ENCODE data around the gene CUX1.

The CUX1 gene

DNA sequence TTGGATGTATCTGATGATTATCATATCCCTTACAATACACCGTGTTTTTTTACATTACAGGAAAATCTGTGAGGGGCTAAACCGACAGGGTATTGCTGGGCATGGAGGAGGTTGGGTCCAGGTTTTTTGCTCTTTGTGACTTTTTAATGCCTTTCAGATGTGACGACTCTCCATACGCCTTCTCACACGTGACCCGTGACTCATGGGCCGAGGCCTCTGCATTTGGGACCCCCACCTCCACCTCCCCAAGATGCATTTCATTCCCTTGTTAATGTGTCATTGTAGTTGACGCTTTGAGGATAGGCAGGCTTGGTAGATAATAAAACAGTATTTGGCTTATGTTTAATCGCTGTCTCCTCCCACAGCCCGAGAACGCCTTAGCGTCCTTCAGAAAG is 95.3 kb downstream of the CUX1 start:
- peaks cover 96% of the 10 kb centered on the region for H3K79me2 ChIP-seq (ENCODE audit: insufficient read depth, low read length)
- H3K27me3 ChIP-seq (ENCODE audit: insufficient read depth, low read length, poor library complexity): no peaks in the 10 kb centered on the region
- peaks cover 40% of the 10 kb centered on the region for H3K36me3 ChIP-seq (ENCODE audit: insufficient read depth, low read length)
- peaks cover 74% of the 10 kb centered on the region for H4K20me1 ChIP-seq (ENCODE audit: insufficient read depth, low read length)
- H3K9me3 ChIP-seq (ENCODE audit: insufficient read depth, low read length, severe bottlenecking): no peaks in the 10 kb centered on the region
- no peak overlapping the region for H2AFZ ChIP-seq (ENCODE audit: low read depth, low read length)
- ATAC-seq (ENCODE audit: insufficient read depth, low read depth): no peak
- H3K4me2 ChIP-seq (ENCODE audit: insufficient read depth, low read length): no peak overlapping the region
- no peak overlapping the region for H3K9ac ChIP-seq (ENCODE audit: low read depth, low read length)
- H3K4me1 ChIP-seq (ENCODE audit: insufficient read depth, low read length): no peaks in the 10 kb centered on the region
- DNase-seq: no peak
- no peak overlapping the region for H3K27ac ChIP-seq (ENCODE audit: low read length)
- H3K4me3 ChIP-seq (ENCODE audit: low read depth in 1 of 2, low read length in 2 of 2): no peak overlapping the region
- TF ChIP-seq, protein P1, sequence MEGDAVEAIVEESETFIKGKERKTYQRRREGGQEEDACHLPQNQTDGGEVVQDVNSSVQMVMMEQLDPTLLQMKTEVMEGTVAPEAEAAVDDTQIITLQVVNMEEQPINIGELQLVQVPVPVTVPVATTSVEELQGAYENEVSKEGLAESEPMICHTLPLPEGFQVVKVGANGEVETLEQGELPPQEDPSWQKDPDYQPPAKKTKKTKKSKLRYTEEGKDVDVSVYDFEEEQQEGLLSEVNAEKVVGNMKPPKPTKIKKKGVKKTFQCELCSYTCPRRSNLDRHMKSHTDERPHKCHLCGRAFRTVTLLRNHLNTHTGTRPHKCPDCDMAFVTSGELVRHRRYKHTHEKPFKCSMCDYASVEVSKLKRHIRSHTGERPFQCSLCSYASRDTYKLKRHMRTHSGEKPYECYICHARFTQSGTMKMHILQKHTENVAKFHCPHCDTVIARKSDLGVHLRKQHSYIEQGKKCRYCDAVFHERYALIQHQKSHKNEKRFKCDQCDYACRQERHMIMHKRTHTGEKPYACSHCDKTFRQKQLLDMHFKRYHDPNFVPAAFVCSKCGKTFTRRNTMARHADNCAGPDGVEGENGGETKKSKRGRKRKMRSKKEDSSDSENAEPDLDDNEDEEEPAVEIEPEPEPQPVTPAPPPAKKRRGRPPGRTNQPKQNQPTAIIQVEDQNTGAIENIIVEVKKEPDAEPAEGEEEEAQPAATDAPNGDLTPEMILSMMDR (IDR thresholded peaks at IDR 0.05; ENCODE audit: borderline replicate concordance, extremely low read depth, low read length, poor library complexity, severe bottlenecking): no peak

DNA sequence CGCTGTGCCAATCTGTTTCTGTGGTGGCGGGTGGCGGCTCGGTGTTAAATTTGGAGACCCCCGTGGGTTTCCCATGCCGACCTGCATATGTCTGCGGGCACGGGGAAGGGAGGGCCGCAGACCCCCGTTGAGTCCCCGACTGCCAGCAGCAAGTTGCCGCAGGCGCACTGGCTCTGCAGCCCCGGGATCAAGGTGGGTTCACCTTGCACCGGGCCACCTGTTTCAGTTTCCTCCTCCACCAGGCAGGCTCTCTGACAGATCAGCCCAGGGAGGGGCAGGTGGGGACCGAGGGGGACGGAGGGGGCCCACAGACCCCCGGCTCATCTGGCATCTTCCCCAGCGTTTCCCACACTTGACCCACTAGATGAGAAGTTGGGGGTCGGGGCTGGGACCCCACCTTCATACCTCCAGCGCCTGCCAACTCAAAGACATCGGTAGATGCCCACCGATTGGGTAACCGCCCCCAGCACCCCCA is 95.9 kb downstream of the CUX1 start:
- peaks cover 46% of the 10 kb centered on the region for H3K36me3 ChIP-seq (ENCODE audit: insufficient read depth, low read length)
- H3K27ac ChIP-seq (ENCODE audit: low read length): no peak overlapping the region
- TF ChIP-seq, protein P1 (IDR thresholded peaks at IDR 0.05; ENCODE audit: borderline replicate concordance, extremely low read depth, low read length, poor library complexity, severe bottlenecking): no peak
- no peak for TF ChIP-seq EZH2 (IDR thresholded peaks at IDR 0.05; ENCODE audit: borderline replicate concordance, low read depth, low read length, severe bottlenecking)
- no peak overlapping the region for H2AFZ ChIP-seq (ENCODE audit: low read depth, low read length)
- no peaks in the 10 kb centered on the region for H3K27me3 ChIP-seq (ENCODE audit: insufficient read depth, low read length, poor library complexity)
- no peak overlapping the region for H3K4me3 ChIP-seq (ENCODE audit: low read depth in 1 of 2, low read length in 2 of 2)
- DNase-seq (no peak), ATAC-seq (ENCODE audit: insufficient read depth, low read depth) (no peak)
- peaks cover 72% of the 10 kb centered on the region for H4K20me1 ChIP-seq (ENCODE audit: insufficient read depth, low read length)
- no peaks in the 10 kb centered on the region for H3K9me3 ChIP-seq (ENCODE audit: insufficient read depth, low read length, severe bottlenecking)
- no peak overlapping the region for H3K4me2 ChIP-seq (ENCODE audit: insufficient read depth, low read length)
- H3K79me2 ChIP-seq (ENCODE audit: insufficient read depth, low read length): peaks cover 96% of the 10 kb centered on the region
- no peaks in the 10 kb centered on the region for H3K4me1 ChIP-seq (ENCODE audit: insufficient read depth, low read length)
- H3K9ac ChIP-seq (ENCODE audit: low read depth, low read length): no peak overlapping the region

- no peak for ATAC-seq (ENCODE audit: insufficient read depth, low read depth)
- Histone ChIP-seq H3K36me3 (ENCODE audit: insufficient read depth, low read length) (peaks cover 49% of the 10 kb centered on the region), H3K27me3 (ENCODE audit: insufficient read depth, low read length, poor library complexity) (no peaks in the 10 kb centered on the region), H3K27ac (ENCODE audit: low read length) (no peak overlapping the region; the same call in 1 of the 2 replicates), H3K4me2 (ENCODE audit: insufficient read depth, low read length) (no peak overlapping the region), H3K9me3 (ENCODE audit: insufficient read depth, low read length, severe bottlenecking) (no peaks in the 10 kb centered on the region), H4K20me1 (ENCODE audit: insufficient read depth, low read length) (peaks cover 68% of the 10 kb centered on the region), H3K9ac (ENCODE audit: low read depth, low read length) (no peak overlapping the region), H3K4me3 (ENCODE audit: low read depth in 1 of 2, low read length in 2 of 2) (no peak overlapping the region), H2AFZ (ENCODE audit: low read depth, low read length) (no peak overlapping the region), H3K4me1 (ENCODE audit: insufficient read depth, low read length) (no peaks in the 10 kb centered on the region), H3K79me2 (ENCODE audit: insufficient read depth, low read length) (peaks cover 94% of the 10 kb centered on the region)
- TF ChIP-seq EZH2 (IDR thresholded peaks at IDR 0.05; ENCODE audit: borderline replicate concordance, low read depth, low read length, severe bottlenecking): no peak
- TF ChIP-seq, protein P1 (IDR thresholded peaks at IDR 0.05; ENCODE audit: borderline replicate concordance, extremely low read depth, low read length, poor library complexity, severe bottlenecking): no peak
- DNase-seq: no peak
Observed at GRCh38 chr7:101913851-101914250, 96.4 kb downstream of the CUX1 start.

DNA sequence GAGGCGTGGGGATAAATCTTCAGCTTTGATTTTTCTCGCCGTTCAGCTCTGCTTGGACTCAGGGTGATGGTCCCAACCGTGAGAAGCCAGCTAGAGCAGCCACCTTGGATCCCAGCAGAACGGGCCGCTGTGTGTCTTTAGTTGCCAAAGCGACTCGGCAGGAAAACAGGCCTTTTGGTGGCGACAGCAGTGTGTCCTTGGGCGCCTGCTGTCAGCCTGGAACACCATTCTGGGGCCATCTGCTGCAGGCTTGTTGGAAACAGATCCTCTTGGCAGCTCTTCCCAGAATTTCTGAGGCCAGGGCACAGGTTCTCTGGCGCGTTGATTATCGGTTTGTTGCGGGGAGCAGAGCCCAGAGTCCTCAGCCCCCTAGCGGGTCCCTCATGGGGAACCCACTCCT is 97.6 kb downstream of the CUX1 start:
- no peaks in the 10 kb centered on the region for H3K4me1 ChIP-seq (ENCODE audit: insufficient read depth, low read length)
- no peak for TF ChIP-seq EZH2 (IDR thresholded peaks at IDR 0.05; ENCODE audit: borderline replicate concordance, low read depth, low read length, severe bottlenecking)
- TF ChIP-seq, protein P1 (IDR thresholded peaks at IDR 0.05; ENCODE audit: borderline replicate concordance, extremely low read depth, low read length, poor library complexity, severe bottlenecking): no peak
- no peaks in the 10 kb centered on the region for H3K9me3 ChIP-seq (ENCODE audit: insufficient read depth, low read length, severe bottlenecking)
- no peak overlapping the region for H2AFZ ChIP-seq (ENCODE audit: low read depth, low read length)
- no peaks in the 10 kb centered on the region for H3K27me3 ChIP-seq (ENCODE audit: insufficient read depth, low read length, poor library complexity)
- peaks cover 59% of the 10 kb centered on the region for H3K36me3 ChIP-seq (ENCODE audit: insufficient read depth, low read length)
- DNase-seq (no peak), ATAC-seq (ENCODE audit: insufficient read depth, low read depth) (no peak)
- H3K27ac ChIP-seq (ENCODE audit: low read length): peak overlapping the region; percentile 18; the same call in 1 of the 2 replicates
- peaks cover 94% of the 10 kb centered on the region for H3K79me2 ChIP-seq (ENCODE audit: insufficient read depth, low read length)
- no peak overlapping the region for H3K9ac ChIP-seq (ENCODE audit: low read depth, low read length)
- H4K20me1 ChIP-seq (ENCODE audit: insufficient read depth, low read length): peaks cover 70% of the 10 kb centered on the region
- H3K4me3 ChIP-seq (ENCODE audit: low read depth in 1 of 2, low read length in 2 of 2): no peak overlapping the region
- no peak overlapping the region for H3K4me2 ChIP-seq (ENCODE audit: insufficient read depth, low read length)
